GM18861 (cell line): Measurements from ENCODE around the gene USP22.

Source experiments
- ATAC-seq: cut with Tn5 transposase; IDR thresholded peaks from one replicate; pipeline ENCODE4 v1.9.1; 2021; ENCODE audit not compliant: unreplicated experiment

USP22 gene

DNA sequence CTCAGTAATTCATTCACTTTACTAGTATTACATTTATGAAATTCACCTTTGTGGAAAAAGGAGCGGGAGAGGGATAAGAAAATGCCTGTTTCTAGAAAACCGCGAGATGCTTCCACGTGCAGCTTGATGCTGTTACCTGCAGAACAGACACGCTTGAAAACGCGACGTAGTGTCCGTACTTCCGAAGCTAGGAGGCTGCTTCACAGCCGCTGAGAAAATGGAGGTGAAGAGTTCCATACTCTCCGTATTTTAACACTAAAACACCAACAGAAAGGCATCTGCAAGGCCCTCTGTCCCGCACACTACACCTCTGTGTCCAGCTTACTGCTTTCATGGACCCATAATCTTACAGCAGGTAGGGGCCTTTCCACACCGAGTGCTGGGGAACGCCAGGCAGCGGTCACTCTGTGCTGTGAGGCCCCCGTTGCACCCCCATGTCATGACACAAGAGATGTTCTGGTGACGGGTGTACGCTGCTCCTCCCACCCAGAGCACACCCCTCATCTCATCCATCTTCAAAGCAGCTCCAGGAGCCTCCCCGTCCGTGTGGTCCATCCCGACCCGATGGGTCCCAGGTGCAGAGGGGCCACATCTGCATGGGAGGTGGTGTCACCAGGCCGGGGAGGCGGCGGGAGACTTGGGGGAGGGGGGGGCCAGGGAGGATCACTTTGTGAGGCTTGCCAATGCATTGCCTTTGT is 40.4 kb downstream of the USP22 start:
- no peak for ATAC-seq

DNA sequence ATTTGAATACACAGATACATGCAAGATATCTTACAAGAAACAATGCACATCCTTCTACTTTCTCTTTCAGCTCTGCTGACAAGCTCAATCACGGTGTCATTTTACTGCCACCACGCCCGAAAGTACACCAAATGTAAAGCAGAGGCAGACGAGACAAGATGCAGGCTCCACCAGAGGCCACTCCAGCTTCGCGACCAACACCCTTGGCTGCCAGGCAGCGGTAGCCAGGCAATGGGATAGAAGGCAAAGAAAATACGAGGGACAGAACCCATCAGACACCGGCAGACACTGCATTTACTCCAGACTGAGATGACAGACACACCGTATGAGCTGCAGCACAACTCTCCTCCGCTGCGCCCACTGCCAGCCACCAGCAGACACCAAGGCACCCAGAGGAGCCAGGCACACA is 41.0 kb downstream of the USP22 start:
- no peak for ATAC-seq

DNA sequence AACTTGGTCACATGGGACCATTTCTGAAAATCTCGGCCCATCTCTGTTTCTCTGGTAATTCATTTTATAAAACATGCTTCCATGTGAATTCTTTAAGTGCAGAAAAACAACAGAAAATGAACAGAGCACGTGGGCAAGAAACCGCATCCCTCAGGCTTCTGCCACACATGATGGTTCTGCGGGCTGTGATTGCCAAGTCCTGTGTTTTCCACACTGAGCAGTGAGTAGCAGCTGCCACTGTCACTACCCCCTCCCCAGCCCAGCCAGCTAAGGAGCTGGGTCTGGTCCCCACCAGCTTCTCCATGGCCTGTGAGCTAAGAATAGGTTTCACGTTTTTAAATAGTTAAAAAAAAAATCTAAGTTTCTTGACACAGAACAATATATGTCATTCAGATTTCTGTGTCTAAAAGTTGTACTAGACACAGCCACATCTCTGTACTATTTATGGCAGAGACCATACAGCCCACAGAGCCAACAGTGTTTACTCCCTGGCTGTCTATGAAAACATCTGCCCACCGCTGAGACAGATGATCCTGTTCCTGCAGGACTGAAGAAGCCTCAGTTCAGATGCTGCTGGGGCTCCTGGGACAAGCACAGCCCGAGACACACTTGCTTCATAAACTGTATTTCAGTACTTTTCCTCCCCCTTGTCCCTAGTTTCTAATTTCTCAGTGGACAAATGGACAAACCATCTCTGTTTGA is 41.5 kb downstream of the USP22 start:
- no peak for ATAC-seq

DNA sequence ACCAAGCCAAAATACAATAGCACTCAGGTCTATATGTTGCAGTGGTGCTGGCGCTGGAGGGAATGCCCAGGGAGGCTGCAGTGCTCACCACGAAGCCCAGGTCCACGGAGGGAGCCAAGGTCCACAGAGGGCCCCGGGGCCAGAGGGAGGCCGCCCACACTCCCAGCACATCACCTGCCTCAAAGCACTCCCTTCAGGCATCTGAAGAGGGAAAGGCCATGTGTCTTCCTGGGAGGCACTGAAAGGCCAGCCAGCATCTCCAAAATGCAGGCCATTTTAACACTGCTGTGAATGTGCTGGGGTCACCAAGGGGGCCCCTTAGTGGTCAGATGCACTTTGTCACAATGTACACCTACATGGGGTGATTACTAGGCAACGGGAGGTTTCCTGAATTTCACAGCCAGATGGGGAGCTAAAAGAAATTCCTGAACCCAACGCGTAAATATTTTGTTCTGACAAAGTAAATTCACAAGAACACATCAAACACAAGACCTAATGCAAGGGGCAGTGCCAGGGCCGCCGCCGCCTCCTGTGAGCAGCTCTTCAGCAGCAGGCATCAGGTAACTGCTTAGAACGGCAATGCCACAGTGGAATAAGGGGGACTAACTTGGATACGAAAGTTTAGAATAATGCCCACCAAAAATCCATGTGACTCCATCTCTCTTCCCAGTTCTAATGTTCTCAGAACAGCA is 42.8 kb downstream of the USP22 start:
- no peak for ATAC-seq

DNA sequence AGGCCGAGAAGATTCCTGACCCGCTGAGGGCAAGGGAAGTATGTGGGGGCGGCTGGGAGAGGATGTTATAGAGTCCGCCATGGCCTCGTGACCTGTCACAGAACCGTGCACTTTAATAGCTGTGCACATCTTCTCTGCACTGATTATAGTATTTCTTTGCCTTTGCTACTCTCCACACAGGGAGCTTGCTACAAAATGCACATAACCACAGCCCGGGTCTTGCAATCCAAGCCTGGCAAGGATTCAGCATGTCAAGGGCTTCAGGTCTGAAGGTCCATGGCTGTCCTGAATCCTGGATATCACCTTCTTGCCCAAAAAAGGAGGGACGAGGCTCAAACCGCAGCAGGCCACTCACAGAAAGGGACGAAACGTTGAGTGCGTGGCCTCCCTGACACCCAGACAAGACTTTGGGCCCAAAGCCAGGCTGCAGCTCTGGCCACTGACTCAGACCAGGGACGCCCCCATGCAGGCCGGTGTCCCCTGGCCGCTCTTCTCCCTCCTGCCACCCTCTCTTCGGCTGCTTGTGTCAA is 43.7 kb downstream of the USP22 start:
- no peak for ATAC-seq

DNA sequence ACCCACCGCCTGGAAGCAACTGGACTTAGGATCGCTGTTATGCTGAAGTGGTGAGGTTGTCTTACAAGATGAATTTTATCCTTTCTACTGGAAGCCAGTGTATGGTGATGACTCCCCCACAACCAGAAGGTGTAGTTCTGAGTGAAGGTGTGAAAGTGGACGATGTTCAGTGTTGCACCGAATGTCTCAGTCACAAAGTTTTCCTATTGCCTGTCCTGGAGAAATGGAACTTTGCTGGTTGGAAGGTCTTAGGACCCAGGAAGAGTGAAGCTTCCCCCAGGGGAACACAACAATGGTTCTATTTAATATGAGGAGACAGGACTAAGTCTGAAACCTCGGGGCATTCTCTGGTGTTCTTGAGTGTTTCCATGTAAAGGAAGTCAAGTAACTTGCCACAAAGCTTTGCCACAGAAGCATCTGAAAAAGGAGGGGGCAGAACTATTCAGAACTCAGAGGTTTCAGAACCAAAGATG is 44.2 kb downstream of the USP22 start:
- ATAC-seq = no peak

DNA sequence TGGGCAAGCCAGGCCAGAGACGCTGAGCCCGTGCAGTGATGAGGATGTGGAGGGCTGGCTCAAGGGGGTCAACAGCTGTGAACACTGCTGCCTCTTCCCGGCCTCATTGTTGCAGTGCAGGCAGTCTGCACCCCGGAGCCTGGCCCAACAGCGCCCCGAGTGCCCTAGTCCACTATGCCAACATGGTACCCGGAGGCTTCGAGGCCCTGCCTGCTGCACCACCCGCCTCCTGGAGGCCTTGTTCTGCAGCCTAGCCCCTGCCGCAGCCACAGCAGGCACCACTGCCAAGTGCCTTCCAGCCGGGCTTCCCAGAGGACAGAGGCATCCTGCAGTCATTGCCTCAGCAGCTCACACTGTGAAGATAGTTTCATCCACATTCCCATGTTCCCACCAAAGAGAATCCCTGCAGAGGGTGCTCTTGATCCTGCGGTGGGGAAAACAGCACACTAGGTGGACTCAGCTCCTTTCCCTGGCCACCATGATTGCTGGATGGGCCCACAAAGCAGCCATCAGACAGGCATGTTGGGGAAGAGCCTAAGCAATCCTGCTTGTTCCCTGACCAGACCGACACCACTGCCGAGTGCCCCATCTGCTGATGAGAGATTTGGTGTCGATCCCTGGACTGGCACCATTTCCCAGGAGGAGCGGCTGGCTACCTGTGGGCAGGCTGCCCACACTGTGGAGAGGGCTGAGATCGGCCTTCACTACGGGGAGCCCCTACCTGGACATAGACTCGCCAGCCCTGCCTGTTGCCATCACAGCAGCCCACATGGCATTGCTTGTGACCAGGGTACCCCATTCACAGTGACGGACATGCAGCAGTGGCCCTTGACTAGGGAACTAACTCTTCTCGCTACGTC is 44.9 kb downstream of the USP22 start:
- ATAC-seq = no peak

DNA sequence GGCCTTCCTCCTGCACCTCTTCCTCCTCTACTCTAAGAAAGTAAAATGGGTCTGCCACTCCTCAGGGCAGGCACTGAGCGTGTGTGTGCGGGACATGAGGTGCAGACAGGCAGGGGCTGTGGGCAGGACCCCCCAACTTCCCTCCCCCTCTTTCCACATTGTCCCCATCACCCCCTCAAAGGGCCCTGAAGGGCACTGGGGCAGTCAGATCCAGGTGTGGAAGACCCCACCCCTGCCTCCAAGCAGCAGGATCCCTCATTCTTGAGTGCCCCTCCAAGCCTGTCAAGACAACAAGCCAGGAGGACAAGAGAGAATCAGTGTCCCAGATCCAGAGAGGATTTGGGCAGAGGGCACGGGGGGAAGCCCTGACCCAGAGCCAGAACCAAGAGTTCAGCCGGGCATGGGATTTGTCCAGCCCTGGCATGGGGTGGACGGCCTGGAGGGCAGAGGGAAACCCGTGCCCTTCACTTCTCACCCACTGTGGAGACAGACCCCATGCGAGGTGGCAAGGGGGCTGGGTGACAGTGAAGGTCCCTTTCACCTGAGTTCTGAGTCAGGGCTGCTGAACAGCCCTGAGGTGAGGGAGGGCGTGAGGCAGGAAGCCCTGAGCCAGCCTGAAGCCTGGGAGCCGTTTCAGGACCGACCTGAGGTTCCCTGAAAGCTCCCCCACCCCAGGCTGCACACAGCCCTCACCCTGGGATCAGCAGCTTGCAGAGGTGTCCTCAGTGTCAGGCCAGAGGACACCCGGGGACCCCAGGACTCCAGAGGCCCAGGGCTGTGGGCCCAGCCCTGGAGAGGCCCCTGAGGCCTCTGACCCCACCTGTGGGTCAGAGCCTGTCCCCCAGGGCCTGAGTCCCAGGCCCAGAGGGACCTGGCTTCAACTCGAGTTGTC is 45.8 kb downstream of the USP22 start:
- ATAC-seq = no peak

DNA sequence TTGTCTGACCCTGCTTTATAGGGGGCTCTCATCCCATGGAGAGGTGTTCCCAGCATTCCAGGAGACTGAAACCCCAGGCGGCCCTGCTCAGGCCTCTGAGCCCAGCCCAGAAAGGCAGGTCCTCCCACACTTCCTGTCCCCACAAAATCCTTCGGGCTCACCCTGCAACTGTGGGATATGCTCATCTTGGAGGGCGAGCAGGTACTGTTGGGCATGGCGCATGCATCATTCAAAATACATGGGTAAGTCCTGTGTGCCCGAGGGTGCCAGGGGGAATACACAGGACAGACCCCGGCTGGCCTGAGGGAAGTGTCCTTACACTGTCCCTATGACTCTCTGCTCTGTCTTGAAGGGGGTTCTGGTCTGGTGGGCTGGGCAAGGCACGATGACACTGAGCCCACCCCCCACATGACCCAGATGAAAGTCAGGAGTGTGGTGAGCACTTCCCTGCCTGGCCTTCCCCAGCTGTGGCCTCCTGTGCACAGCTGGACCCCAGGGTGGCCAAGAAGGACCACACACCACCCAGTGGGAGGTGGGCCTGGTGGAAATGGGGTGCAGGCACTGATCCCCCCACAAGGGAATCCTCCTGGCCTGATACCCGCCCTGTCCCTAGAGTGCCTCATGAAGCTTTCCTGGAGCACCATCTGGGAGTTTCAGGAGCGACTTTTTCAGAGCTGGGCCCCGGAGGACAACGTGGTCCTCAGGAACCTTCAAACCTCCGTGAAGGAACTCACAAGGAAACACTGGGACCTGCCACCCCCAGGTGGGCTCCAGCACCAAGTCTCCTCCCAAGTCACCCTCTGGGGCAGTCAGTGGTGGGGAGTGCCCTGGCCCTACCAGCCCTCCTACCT is 46.7 kb downstream of the USP22 start:
- ATAC-seq = no peak

DNA sequence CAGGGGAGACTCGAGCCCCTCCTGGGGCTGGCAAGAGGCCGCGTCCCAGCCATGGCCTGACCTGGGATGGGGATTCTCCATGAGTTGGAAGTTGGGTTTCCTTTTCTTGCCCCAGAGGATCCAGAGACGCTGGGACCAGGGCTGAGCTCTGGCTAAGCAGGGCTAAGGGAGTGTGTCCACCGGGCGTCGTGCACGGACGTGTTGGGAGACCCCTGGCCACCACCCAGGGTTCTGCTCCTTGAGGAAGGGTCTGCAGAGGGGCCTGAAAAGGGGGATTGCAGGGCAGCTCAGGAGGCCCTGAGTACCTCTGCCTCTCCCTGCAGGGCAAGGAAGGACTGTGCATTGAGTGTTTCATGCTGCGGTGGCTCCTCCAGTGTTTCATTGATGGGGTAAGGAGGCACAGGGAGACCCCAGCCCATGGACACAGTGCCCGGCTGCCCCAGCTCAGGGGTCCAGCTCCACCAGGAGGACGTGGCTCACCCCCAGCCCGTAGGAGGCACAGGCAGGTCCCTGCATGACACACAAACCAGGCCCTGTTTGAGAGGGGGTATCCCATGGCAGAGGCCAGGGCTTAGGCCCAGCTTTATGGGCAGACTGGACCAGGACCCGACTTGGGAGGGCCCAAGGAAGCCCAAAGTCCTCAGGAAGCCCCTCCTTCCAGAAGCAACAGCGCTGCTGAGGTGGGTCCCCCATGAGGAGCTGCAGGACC is 47.5 kb downstream of the USP22 start:
- no peak for ATAC-seq

DNA sequence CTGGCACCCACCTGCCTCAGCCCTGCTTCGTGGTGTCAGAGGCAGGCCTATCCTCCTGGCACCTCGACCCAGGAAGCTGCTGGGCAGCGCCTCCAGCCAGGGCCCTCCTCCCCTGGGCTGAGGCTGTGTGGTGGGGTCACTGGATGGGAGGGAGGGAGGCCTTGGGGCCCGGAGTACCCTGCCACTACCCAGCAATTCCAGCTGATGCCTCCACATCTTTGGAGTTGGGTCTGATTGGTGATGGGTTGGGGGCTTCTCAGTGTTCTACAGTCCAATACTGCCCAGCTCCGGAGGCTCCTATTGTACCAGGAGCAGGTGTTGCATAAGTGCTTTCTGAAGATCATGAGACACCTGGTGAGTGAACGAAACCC is 48.0 kb downstream of the USP22 start:
- no peak for ATAC-seq

DNA sequence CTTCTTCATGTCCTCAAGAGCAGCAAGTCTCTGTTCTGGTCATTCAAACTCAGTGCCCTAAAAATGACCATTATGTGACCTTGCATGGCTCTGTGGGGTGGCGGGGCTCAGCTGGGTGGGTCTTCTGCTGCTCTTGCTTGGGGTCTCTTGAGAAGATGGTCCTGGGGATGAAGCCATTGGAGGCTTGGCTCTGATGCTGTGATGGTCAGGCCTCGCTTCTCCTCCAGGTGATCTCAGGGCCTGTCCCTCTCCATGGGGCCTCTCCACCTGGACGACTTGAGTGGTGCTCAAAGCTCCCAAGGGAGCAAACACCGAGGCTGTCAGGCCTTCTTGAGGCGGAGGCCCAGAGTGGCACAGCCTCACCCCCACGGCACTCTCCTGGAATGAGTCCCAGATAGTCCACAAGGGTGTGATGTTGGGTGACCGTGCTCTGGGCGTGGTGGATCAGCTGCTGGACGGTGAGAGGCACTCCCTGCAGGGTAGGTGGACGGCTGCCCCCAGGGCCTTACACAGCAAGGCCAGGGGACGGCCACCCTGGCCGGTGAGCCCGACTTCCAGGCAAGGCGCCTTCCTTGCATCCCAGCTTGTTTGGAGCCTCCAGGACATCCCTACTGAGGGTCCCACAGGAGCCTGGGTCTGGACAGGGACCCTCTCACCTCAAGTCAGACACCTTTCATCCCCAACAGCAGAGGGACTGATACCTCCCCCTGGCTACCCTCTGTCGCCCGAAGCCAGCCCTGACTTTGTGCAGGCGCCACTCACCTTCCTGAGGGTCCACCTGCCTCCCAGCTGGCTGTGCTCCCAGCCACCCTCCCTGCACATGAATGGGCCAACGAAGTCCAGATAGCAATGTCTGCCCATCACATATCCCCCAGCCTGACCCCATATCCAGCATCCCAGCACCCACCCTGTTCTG is 48.7 kb downstream of the USP22 start:
- no peak for ATAC-seq

DNA sequence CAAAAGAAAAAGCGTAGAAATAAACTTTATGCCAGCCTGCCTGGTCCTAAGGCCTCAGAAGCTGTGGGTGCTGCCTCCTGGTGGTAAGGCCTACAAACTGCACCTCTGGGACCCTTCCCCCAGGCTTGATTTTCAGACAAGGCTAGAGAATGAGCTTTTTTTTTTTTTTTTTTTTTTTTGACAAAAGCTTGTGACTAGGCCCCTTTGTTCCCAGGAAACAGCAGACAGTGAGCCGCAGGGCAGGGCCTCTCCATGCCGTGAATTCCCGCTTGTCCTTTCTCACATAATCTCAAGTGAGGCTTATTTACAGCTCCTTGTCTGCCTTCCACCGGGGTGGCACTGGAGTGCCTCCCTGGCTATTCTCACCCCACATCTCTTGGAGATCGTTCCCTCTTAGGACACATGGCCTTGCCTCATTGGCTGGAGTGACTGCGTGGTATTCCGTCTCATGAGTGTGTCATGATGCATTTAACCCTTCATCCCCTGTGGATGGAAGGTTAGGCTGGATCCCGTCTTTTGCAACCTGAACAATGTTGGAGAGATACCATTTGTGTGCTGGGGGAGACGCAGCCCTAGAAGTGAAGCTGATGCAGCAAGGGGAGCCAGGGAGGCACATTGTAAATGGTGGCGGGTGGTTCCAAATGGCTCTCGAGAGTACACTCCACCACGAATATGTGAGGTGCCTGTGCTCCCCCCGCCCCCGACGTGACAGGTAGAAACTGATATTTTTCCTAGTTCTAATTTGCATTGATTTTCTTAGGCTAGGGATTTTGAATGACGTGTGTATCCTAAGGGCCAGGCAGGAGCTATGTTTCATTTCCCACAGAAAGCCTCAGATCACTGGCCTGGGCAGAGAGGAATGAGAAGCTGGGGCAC is 49.6 kb downstream of the USP22 start:
- ATAC-seq = no peak

DNA sequence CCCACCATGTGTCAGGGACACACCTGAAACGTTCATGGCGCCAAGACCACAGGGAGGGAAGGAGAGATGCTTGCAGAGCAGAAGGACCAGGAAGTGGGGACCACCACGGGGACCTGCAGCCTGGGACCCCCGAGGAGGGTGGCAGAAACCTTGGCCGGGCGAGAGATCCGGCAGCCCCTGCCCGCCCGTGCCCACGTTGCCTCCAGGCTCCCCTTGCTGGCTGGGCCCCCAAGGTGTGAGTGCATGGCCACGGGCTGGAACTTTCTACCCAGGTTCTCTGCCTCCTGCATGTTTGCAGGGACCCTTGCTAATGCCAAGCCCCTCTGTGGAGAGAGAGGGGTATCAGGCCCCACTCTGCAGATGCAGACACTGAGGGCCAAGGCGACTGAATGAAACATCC is 50.4 kb downstream of the USP22 start:
- no peak for ATAC-seq

DNA sequence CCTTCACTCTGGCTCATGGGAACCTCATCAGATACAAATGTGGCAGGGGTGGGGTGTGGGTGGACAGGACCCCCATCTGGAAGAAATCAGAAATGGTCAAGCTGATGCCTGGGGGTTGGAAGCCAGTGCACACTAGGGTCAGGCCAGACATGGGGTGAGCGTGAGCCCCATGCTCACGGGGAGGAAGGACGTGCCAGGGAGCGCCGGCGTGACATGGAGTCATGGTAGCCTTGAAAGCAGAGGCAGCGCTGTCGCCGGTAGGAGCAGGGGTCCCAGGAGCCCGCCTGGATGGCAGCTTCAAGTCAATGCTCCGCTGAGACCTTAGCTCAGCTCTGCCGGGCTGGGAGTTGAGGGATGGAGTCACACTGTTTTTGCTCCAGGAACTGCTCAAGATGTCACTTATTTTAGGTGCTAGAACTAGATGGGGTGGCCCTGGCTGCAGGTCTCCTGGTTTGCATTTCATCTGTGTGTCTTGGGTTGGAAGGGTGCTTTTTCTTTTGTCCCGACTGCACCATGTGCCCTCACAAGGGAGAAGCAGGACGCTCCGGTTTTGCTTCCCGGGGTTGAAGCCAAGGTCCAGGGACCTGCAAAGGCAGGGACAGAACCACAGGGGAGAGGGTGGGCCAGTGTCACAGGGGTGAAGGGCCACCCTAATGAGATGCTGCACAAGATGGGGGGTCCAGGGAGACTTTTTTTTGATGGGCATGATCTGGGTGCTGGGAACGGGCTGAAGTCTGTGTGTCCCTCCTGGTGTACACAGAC is 51.4 kb downstream of the USP22 start:
- ATAC-seq = no peak
